HUES48 (cell line): Measurements from ENCODE around the gene AHR.

ENCODE experiments used
- H3K27ac ChIP-seq: one replicate; pipeline ENCODE4 v1.7.0; 2013; ENCODE audit warnings: low read depth, low read length, inconsistent platforms
- H3K27me3 ChIP-seq: 2 replicates; pipeline ENCODE4 v1.6.1; 2013; ENCODE audit warnings: mild to moderate bottlenecking, low read length; ENCODE audit not compliant: control insufficient read depth, insufficient read depth
- H3K36me3 ChIP-seq: 2 replicates; pipeline ENCODE4 v1.6.1; 2013; ENCODE audit warnings: low read length; ENCODE audit not compliant: control insufficient read depth, insufficient read depth
- H3K4me1 ChIP-seq: 2 replicates; pipeline ENCODE4 v1.6.1; 2013; ENCODE audit warnings: mild to moderate bottlenecking, low read length; ENCODE audit not compliant: control insufficient read depth, insufficient read depth
- H3K4me3 ChIP-seq: 2 replicates; pipeline ENCODE4 v1.5.1; 2013; ENCODE audit warnings: mild to moderate bottlenecking, low read depth, low read length
- H3K9ac ChIP-seq: 2 replicates; pipeline ENCODE4 v1.6.1; 2013; ENCODE audit warnings: mild to moderate bottlenecking, low read depth, low read length, moderate library complexity
- H3K9me3 ChIP-seq: 2 replicates; pipeline ENCODE4 v1.6.1; 2013; ENCODE audit warnings: low read length; ENCODE audit not compliant: control insufficient read depth, insufficient read depth

Gene AHR

DNA sequence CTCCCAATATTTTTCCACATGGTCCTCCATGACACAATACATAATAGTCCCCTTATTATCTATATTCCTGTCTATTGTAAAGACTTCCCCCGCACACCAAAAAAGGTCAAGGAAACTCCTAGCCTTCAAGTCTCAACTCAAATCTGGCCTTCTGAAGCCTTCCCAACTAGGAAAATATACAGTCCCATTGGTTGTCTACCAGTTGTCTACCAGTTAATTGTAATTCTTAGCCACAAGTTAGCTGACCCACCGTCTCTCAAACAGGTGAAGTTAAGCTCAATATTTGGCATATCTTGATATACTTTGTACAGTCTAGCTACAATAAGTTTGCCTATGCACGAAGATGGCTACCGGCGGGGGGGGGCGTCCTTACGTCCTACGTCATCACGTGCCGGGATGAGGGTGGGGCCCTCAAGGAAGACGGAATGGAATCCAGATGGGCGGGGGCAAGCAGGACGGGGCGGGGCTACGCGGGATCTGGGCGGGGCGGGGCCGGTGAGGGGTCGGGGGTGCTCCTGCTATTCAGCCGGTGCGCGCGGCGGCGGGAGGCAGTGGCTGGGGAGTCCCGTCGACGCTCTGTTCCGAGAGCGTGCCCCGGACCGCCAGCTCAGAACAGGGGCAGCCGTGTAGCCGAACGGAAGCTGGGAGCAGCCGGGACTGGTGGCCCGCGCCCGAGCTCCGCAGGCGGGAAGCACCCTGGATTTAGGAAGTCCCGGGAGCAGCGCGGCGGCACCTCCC is at the start of gene AHR:
TSS of gene AHR (plus strand) at position 551 of the 738 bp plus-strand sequence. CDS start 613 bp downstream, outside the sequence.
- 0 out of 2 replicates have a peak, but pooled peaks cover 6% of the 10 kb centered on the region for H3K9me3 ChIP-seq
- H3K4me1 ChIP-seq = peaks cover 23% of the 10 kb centered on the region
- peak within 1 kb of the TSS; percentile 80 for H3K9ac ChIP-seq
- peaks cover 11% of the 10 kb centered on the region for H3K27me3 ChIP-seq
- H3K4me3 ChIP-seq = peak within 1 kb of the TSS; percentile 82
- H3K27ac ChIP-seq = peak within 1 kb of the TSS; percentile 85
- no peaks in the 10 kb centered on the region for H3K36me3 ChIP-seq

DNA sequence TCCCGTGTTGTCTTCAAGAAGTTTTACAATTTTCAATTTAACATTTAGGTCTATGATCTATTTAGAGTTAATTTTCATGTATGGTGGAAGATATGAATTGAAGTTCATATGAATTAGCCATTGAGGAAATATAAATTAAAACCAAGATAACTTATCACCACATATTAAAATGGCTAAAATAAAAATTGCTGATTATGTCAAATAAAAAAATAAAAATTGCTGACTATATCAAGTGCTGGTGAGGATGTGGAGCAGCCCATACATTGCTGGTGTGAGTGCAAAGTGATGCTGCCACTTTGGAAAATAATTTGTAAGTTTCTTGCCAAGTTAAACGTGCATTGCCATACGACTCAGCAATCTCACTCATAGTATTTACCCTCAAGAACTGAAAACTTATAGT is 44.6 kb upstream of the AHR start:
- H3K4me1 ChIP-seq = peaks cover 5% of the 10 kb centered on the region; the same call in 1 of the 2 replicates
- H3K27ac ChIP-seq = no peak overlapping the region
- H3K9ac ChIP-seq = no peak overlapping the region
- no peaks in the 10 kb centered on the region for H3K36me3 ChIP-seq
- H3K9me3 ChIP-seq = no peaks in the 10 kb centered on the region
- no peaks in the 10 kb centered on the region for H3K27me3 ChIP-seq
- H3K4me3 ChIP-seq = no peak overlapping the region

DNA sequence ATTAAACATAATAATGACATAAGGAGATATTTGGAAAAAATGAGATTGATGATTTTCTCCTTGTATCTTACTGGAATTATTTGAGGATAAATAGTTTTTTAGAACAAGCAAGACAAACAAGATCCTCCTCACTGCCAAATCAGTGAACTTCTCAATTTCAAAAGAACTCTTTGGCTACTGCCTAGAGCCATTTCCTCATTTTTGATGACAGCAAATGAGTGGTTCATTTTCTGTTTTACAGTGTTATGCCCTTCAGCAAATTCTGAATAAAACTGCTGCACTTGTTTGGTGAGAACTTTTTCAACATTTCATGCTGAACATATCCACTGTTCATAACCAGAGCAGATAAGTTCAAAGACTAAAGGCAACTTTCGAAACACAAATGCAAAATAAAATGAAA is 42.5 kb upstream of the AHR start:
- H3K27ac ChIP-seq = no peak overlapping the region
- H3K27me3 ChIP-seq = no peaks in the 10 kb centered on the region
- H3K4me3 ChIP-seq = no peak overlapping the region
- H3K9ac ChIP-seq = no peak overlapping the region
- no peaks in the 10 kb centered on the region for H3K36me3 ChIP-seq
- H3K9me3 ChIP-seq = no peaks in the 10 kb centered on the region
- no peaks in the 10 kb centered on the region for H3K4me1 ChIP-seq

DNA sequence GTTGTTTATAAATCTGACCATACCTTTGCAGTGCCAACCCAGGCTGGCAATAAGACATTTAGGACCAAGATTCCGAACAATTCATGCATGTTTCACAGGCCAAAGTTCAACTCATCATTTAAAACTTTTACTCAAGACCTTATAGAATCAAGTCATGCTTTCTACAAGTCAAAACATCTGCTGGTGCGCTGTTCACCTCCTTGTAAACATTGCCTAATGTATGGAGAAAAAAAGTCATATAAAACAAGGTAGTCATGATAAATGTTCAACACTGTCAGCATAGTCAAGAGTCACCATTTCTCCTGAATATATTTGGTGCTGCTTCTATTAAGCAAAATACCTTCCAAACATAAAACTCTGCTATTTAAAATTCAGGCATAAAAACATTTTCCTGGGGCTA is 42.1 kb upstream of the AHR start:
- H3K9ac ChIP-seq = no peak overlapping the region
- H3K4me1 ChIP-seq = no peaks in the 10 kb centered on the region
- no peak overlapping the region for H3K27ac ChIP-seq
- H3K9me3 ChIP-seq = no peaks in the 10 kb centered on the region
- H3K4me3 ChIP-seq = no peak overlapping the region
- H3K36me3 ChIP-seq = no peaks in the 10 kb centered on the region
- H3K27me3 ChIP-seq = no peaks in the 10 kb centered on the region

DNA sequence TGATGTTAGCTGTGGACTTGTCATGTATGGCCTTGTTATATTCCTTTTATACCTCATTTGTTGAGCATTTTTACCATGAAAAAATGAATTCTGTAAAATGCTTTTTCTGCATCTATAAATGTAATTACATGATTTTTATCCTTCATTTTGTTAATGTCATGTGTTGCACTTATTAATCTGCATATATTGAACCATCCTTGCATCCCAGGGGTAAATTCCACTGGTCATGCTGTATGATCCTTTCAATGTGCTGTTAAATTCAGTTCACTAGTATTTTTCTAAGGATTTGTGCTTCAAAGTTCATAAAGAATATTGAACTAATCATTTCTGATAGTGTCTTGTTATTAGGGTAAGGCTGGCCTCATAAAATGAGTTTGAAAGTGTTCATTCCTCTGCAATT is 31.9 kb upstream of the AHR start:
- Histone ChIP-seq H3K27ac (no peak overlapping the region), H3K9ac (no peak overlapping the region), H3K36me3 (no peaks in the 10 kb centered on the region), H3K9me3 (peaks cover 14% of the 10 kb centered on the region), H3K4me3 (no peak overlapping the region), H3K4me1 (no peaks in the 10 kb centered on the region), H3K27me3 (no peaks in the 10 kb centered on the region)

DNA sequence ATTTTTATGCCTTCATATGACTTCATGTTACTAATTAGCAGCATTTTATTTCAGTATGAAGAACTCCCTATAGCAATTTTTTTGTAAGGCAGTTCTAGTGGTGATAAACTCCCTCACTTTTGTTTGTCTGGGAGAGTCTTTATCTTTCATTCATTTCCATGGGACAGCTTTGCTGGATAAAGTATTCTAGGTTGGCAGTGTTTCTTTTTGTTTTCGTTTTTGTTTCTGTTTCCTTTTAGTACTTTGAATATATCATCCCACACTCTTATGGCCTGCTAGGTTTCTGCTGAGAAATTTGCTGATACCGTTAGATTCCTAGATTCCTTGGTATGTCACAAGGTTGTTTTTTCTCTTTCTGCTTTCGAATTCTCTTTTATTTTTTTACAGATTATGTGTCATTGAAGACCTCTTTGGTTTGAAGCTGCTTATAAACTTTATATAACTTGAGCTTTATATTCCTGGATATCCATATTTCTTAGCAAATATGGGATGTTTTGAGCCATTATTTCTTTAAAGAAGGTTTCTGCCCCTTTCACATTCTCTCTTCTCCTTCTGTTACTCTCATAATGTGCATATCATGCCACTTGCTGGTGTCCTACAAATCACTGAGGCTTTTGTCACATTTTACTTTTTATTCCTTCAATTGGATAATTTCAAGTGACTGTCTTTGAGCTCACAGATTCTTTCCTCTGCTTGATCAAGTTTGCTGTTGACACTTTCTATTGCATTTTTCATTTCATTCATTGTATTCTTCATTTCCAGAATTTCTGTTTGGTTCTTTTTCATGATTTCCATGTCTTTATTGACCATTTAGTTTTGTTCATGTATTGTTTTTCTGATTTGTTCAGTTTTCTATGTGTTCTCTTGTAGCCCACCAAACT is 28.9 kb upstream of the AHR start:
- H3K27ac ChIP-seq = no peak overlapping the region

DNA sequence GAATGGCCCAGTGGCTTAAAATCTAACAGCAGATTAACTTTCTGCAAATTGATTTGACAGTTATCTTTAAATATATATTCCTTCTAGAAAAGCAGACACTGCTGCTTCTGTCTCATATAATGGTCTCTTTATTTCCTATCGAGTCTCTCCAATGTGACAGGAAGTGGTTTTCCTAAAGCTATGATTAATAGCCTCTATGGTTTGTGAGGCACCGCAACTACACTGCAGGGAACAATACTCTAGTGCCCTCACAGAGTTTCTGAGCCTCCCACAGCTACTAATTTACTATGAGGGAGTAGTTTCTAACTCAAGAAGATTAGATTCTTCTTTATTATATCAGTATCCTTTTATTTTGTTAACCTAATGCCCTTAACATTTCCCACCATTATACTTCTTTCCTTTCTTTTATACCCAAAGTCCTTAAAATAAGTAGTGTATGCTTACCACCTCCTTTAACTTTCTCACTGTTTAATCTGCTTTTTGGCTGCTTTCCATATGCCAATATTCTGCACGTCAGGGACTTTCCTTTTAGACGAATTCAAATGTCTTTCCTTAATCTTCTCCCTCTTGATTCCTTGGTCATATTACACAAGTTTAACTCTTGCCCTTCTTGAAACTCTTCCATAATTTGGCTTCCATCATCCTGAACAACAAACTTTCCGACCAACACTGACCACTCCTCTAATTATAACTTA is 23.8 kb upstream of the AHR start:
- no peak overlapping the region for H3K4me3 ChIP-seq
- H3K9ac ChIP-seq = no peak overlapping the region
- H3K36me3 ChIP-seq = no peaks in the 10 kb centered on the region
- no peaks in the 10 kb centered on the region for H3K4me1 ChIP-seq
- peaks cover 10% of the 10 kb centered on the region for H3K9me3 ChIP-seq
- H3K27me3 ChIP-seq = no peaks in the 10 kb centered on the region
- H3K27ac ChIP-seq = no peak overlapping the region

More for the DNA sequence above, 28.9 kb upstream of the AHR start:
- Histone ChIP-seq H3K9me3 (peaks cover 14% of the 10 kb centered on the region), H3K36me3 (no peaks in the 10 kb centered on the region), H3K9ac (no peak overlapping the region), H3K27me3 (no peaks in the 10 kb centered on the region), H3K4me1 (no peaks in the 10 kb centered on the region), H3K4me3 (no peak overlapping the region)

DNA sequence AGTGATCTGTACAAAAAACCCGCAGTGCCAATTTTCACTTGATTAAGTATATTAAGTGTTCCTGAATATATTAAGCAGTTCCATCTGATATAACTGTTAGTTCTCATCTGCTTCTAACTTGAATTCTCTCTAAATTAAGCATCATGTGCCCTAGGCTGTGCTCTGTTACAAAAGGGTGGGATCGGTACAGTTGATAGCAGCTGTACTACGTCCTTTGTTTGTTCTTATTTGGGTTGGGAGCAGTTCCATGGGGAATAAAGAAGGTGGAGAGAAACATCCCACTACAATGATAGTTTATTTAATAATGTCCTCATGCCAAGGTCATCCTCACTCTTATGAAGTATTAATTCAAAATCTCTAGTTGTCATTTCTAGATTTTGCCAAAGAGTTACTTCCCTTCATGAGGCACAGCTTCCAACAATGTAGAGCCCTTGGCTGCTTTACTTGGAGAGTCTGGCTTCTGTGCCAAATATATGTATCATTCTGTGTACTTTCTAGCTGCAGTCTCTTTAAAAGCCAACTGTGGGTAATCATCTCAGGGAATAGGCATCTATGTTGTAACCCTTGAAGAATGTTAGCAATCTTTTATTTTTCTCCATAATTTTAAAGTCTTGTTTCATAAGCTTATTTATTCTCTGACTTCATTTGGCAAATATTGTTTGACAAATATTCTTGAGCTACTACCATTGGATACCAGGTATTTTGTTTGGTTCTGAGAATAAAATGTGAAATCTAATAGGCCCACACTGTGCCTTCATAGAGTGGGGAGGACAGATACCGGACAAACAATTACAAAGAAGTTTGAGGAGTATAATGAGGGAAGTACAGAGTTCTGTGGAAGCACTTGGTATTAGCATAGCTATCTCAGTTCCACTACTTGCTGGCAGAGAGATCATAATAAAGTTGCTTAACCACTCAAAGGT is 22.4 kb upstream of the AHR start:
- no peaks in the 10 kb centered on the region for H3K36me3 ChIP-seq
- no peaks in the 10 kb centered on the region for H3K9me3 ChIP-seq
- H3K27me3 ChIP-seq = no peaks in the 10 kb centered on the region
- H3K4me3 ChIP-seq = no peak overlapping the region
- H3K4me1 ChIP-seq = no peaks in the 10 kb centered on the region
- no peak overlapping the region for H3K9ac ChIP-seq
- no peak overlapping the region for H3K27ac ChIP-seq

DNA sequence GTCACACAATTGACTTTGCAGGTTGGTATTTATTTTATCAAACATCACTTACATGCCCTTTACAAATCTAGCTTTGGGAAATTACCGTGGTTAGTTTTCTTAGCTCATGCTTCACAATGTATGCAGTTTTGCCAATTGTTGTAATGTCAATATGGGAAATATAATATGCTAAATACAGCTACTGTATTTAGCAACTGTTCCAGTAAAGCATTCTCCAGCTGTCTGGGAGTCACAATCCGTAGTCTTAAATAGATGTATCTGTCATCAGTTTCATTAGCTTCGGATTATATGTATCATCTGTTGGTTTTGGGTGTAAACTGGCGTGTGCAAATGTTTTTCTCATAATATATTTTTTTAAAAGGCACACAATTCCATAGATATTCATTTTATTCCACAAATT is 19.4 kb upstream of the AHR start:
- Histone ChIP-seq H3K9me3 (no peaks in the 10 kb centered on the region), H3K9ac (no peak overlapping the region), H3K4me3 (no peak overlapping the region), H3K4me1 (peaks cover 3% of the 10 kb centered on the region; the same call in 1 of the 2 replicates), H3K27ac (no peak overlapping the region), H3K27me3 (no peaks in the 10 kb centered on the region), H3K36me3 (no peaks in the 10 kb centered on the region)

DNA sequence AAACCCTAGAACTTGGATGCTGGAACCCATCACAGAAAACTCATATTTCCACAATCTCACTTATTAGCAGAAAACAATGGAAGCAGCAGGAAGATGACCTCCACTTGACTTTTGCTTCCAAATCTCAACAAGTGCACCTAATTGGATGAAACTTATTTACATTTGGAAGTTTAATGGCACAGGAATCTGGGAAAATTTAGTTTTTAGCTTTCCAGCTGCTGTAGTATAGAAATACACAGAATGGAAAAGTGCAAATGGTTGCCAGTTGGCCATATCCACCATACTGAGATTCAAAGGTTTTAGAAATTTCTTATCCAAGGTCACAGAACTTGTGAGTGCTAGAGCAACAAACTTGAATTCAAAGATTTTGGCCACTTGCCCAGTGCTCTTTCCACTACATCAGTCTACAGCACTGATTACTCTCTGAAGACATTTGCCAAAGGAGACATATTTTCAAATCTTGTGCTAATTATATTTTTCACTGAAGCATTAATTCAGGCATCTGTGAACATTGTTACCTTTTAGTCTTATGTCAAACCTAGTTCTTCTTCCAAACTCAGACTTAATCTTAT is 9.3 kb upstream of the AHR start:
- Histone ChIP-seq H3K4me3 (no peak overlapping the region), H3K4me1 (no peaks in the 10 kb centered on the region), H3K9me3 (no peaks in the 10 kb centered on the region), H3K27ac (no peak overlapping the region), H3K36me3 (no peaks in the 10 kb centered on the region), H3K9ac (no peak overlapping the region), H3K27me3 (no peaks in the 10 kb centered on the region)
